HG02571 (cell line): ENCODE measurements around the gene ALOX12B.
"Not testable (repeated sequence)": the region's sequence is repeated elsewhere in the genome, so short reads cannot be mapped to it uniquely, and the experiment has no call there.

Experiments used
- ATAC-seq: cut with Tn5 transposase; IDR thresholded peaks from one replicate; pipeline ENCODE4 v1.9.1; 2021; ENCODE audit warnings: mild to moderate bottlenecking, moderate library complexity; ENCODE audit not compliant: unreplicated experiment

Gene ALOX12B

DNA sequence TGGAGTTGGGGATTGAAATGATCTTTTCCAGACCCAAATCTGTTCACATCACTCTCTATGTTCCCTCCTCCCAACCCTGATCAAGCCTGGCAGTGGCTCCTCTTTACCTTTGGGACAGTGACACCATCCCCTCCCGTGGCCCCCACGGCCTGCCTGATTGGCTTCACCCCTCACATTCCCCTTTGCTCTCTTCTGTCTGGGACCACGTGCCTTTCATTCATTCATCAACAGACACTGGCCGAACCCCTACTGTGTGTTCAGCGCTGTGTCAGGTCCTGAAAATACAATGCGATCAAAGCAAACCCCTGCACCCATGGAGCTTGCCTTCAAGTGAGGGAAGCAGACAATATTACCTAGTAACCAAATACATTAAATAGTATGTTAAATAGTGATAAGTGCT lies 2.2 kb upstream of the ALOX12B start:
- no peak for ATAC-seq

GRCh38 chr17:8087952-8088230 lies 375 bp upstream of the ALOX12B start:
- ATAC-seq = no peak

DNA sequence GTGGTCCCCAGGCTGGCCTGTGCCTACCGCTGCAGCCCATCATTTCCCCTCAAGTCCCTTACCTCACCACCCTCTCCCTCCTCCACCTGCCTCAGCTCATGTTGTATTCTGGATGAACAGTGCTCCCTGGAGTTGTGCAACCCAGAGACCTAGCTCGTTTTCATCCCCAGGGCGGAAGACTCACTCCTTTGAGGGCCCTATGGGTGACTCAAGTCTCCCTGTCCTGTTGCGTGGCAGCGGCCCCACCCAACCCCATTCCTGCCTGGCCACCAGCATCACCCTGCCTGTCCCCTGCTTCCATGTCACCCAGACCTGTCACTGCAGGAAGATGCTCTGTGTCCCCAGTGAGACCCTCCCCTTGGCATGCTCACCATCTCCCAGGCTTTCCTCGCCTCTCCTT lies 3.3 kb downstream of the ALOX12B start:
- no peak for ATAC-seq

DNA sequence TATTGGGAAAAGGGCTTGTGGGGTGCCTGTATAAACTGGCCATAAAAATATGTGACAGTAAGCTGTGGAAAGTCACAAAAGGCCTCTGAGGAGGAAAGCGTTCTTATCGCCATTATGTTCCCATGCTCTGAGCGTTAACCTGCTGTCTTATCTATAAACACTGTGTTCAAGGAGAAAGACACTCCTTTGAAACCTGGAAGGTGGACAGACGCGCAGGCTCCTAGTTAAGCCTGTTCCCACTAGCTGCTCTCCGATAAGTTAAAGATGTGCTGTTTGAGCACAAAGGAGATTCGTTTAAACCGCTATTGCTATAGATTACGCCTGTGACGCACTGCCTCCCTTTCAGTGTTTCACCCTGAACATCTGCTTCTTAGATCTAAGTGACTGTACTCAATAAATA lies 5.2 kb downstream of the ALOX12B start:
- ATAC-seq = no peak

DNA sequence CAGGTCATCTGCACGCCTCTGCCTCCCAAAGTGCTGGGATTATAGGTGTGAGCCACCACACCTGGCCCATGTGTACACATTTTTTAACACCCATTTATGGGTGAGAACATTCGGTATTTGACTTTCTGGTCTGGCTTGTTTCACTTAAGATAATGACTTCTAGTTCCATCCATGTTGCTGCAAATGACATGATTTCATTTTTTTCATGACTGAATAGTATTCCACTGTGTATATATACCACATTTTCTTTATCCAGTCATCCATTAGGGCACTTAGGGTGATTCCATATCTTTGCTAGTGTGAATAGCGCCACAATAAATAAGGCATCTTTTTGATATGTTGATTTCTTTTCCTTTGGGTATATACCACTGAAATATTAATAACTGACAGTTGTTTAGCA lies 5.6 kb downstream of the ALOX12B start:
- no peak for ATAC-seq

- no peak for ATAC-seq
Measured at GRCh38 chr17:8080799-8081219, 6.7 kb downstream of the ALOX12B start.

DNA sequence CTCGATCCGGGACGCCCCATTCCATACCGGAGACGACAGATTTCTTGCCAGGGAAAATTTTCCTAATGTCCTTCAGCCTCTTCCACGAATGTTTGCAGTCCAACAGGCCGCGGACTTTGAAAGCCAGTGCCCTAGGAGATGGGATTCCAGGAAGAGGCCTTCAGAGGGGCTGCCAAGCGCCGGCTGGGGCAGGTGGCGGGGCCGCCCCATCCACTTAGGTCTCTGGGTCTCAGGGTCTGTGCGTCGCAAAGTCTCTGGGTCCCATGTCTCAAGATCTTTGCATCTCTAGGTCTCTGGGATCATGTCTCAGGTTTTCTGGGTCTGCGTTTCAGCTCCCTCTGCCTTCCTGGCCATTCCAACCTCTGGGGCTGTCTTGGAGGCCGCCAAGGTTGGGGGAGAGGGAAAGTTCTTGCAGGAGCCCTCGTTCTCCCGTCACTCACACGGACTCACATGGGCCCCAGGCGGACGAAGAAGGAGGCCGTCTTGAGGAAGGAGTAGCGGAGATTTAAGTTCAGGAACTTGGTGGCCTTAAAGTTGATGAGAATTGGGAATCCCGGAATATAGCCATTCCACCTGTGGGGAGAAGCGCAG lies 7.2 kb downstream of the ALOX12B start:
- ATAC-seq = no peak

DNA sequence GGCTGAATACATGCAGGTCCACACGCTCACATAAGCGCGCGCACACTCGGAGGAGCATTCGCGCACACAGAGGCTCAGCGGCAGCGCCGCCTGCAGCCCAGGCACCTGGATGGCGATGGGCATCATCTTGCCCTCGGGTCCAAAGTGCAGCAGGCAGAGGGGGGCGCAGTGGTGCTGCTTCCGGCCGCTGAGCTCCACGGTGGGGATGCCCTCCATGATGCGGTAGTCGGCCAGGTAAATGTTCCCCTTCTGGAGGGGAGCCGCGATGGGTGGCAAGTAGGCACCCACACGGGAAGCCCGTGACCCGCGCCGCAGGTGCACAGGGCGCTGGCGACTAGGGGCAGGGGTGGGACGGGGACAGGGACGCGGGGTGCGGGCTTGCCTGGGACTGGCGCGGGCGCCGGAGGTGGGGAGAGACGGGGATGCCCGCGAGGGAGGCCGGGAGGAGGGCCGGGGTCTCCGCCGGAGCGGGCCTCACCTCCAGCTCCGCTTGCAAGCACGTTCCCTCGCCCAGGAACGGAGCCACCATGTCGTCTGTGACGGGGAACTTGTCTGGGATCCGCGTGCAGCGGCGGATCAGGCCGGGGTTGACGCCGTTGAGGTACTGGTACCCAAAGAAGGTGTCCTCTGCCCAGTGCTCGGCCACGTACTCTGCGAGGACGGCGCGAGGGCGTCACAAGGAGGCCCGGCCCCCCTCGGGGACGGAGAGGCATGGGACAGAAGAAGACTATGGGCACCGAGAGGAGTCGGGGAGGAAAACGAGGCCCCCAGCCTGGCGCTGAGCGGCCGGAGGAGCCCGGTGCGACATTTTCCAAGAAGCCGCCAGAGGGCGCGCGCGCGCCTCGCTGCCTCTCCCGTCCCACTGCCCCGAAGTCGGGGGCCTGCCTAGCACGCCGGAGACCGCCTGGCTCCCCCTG lies 8.0 kb downstream of the ALOX12B start:
- no peak for ATAC-seq

- ATAC-seq = not testable (repeated sequence)
Measured at GRCh38 chr17:8077939-8078338, 9.6 kb downstream of the ALOX12B start.

- ATAC-seq = no peak
Measured at GRCh38 chr17:8076502-8077266, 10.8 kb downstream of the ALOX12B start.

DNA sequence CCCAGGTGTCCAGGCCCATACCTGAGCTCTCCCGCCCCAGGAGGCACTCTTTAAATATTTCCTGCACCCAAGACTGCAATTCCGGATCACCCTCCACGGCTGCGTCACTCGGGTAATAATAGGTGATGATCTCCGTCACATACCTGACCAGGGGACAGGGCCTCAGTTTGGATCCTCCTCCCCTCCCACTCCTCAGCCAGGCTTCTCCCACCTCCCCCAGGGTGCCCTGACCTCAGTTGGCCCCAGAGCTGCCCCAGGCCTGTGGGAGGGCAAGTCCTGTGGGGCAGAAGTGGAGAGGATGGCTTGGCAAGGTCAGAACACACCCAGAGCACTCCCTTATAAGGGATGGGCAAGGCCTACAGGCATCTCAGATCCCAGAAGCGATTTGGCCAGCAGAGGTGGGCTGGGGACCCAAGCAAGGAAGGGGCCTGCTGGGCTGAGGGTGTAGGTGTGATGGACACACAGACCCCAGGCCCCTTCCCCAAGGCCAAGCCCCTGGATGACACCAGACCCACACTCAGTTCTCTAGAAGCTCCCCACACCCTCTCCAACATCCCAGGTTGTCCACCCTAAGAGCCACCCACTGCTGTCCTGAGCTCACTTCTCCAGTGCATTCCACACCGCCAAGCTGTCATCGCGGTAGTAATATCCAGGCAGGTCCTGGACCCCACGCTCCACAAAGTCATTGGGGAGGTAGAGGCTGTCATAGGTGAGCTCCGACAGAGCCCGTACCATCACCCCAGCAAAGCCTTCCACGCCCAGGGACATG lies 11.8 kb downstream of the ALOX12B start:
- ATAC-seq = no peak

DNA sequence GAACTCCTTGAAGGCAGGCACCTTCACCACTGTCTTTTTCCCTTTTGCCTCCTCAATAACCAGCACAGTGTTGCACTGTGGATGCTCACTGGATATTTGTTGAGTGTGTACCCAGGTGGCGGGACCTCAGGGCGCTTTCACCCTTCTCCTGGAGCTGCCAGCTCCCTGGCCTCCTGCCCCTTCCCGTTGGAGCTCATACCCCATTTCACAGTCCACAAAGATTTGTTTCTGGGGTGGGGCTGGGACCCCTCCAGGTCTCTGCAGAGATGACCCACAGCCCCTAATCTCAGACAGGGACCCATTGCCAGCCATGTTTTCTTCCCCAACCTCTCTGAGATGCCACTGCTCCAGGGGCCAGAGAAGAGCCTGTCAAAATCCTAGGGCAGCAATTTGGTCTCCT lies 12.4 kb downstream of the ALOX12B start:
- ATAC-seq = no peak

- ATAC-seq = no peak
Measured at GRCh38 chr17:8074554-8074953, 13.0 kb downstream of the ALOX12B start.

GRCh38 chr17:8073627-8074484 lies 13.7 kb downstream of the ALOX12B start:
- no peak for ATAC-seq

- no peak for ATAC-seq
Measured at GRCh38 chr17:8072729-8073461, 14.6 kb downstream of the ALOX12B start.

DNA sequence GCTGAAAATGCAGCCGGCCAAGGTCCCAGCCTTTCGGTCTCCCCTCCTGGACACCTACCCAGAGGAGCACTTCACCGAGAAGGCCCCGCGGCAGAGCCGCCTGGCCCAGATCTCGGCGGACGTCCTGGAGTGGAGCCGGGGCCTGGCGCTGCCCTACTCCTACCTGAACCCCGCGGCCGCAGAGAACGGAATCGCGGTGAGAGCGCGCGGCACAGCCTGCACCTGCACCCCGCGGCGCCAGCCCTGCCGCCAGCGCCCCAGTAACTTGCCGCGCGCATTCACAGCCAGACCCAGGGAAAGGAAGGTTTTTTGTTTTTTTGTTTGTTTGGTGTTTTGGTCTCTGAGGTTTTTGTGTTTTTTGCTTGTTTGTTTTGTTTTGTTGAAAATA lies 15.2 kb downstream of the ALOX12B start:
- ATAC-seq = no peak

DNA sequence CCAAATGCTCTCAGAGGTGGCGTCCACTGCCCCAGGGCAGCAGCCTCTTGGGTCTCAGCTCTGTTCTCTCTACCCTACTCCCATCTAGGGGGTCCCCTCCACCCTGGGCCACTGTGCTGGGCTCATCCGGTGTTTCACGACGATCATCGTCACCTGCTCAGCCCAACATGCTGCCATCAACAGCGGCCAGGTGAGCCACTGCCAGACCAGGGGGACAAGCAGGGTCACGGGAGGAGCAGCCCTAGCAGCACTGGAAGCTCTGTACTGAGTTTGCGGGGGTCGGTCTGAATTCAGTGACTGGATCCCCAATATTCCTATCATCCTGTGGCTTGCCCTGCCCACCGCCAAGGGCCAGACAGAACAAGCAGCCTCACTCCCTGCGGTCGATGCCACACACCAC lies 16.0 kb downstream of the ALOX12B start:
- ATAC-seq = no peak

- no peak for ATAC-seq
Measured at GRCh38 chr17:8069587-8069860, 18.0 kb downstream of the ALOX12B start.

DNA sequence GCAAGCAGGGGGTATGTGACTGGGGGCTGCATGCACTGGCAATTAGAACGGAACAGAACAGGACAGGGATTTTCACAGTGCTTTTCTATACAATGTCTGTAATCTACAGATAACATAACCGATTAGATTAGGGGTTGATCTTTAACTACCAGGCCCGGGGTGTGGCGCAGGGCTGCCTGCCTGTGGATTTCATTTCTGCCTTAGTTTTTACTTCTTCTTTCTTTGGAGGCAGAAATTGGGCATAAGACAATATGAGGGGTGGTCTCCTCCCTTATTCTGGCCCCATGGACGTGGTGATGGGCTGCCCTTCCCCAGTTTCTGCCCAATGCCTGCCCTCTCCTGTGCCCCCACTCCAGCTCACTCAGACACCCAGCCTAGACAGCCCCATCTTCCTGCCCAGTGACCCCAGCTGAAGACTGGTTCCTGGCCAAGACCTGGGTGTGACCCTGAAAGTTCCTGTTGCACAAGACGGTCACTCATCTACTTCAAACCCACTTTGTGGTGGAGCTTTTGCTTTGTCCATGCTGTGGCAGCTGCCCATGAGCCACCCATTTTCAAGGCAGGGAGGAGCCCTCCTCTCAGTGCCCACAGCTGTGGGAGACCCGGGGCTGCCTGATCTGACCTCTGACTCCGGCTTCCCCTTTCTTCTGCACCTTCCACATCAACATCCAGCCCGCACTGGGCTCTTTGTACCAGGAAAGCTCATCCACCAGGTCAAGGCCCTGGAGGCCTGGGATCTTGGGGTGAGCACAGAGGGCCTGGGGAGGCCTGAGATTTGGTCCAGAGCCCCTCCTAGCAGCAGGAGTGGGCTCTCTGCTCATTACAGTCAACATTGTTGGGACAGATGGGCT lies 18.6 kb downstream of the ALOX12B start:
- ATAC-seq = no peak
